ENCODE measurements around the gene CPD.

The CPD gene

DNA sequence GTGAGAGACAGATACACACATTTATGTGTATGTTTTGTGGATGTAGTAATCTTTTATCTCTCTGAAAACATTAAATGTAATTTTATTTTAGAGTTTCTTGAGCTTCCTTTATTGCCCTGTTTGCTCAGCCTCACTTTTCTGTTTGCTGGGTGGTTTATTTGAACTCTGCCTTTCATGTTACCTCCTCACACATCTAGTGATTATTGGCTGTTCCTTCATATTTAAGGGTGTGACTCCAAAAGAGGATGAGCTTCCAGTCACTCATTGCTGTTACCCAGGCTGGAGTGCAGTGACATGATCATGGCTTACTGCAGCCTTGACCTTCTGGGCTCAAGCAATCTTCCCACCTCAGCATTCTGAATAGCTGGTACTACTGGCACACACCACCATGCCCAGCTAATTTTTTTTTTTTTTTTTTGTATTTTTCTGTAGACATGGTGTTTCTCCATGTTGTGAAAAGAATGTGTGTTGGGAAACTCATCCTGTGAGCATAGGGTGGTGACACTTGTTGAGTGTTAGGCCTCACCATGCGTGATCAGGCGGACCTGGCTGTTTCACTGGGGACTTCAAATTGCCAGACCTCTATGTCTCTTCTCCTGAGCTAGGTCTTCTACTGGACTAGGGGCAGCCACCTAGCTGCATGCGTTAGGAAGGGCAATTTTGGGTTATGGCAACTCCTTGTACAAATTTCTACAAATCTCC is 136.3 kb downstream of the CPD start:
- DNase-seq = no peak

DNA sequence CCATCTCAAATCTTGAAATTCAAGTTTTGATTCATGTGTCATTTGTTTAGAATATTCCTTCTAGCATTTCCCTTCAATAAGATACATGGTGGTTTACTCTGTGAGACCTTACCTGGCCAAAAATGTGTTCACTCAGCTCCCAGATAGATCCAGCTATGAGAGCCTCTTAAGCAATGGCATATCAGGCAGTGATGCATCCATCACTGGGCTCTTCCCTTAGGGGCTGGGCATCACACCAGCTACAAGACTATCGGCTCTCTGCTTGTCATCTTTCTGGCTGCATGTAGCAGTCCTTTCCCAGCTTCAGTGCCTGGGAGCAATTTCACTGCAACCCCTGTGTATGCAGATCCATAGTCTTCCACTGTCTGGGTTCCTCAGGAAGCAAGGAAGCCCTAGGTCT is 139.1 kb downstream of the CPD start:
- DNase-seq = no peak

DNA sequence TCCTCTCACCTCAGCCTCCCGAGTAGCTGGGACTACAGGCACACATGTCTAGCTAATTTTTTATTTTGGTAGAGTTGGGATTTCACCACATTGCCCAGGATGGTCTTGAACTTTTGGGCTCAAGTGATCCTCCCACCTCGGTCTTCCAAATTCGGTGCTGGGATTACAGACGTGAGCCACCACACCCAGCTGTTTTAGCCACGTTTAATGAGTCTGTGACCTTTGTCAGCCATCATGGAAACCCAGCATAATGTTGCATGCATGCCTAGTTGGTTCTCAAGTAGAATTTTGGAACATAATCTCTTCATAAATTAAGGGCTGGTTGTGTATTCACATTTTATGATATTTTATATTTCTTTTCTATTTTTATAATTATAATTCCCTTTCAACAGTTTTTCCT is 140.4 kb downstream of the CPD start:
- DNase-seq = no peak
